Osteocyte (in vitro differentiated cells): ENCODE measurements around the gene CDK19. TPM values are rescaled to one million over a fixed set of nuclear protein-coding genes. Genes with fewer than 3 reads are reported as not detected.
"Not testable (repeated sequence)": the region's sequence is repeated elsewhere in the genome, so short reads cannot be mapped to it uniquely, and the experiment has no call there.

Source experiments
- DNase-seq: peaks from one replicate; pipeline ENCODE4 v3.0.0; 2021; ENCODE audit warnings: mixed read lengths; ENCODE audit not compliant: unreplicated experiment; ENCODE audit errors: extremely low spot score
- H3K27ac Mint-ChIP-seq: one replicate; pipeline ENCODE4 v1.8.0; 2021; ENCODE audit warnings: mild to moderate bottlenecking, mixed read lengths; ENCODE audit not compliant: unreplicated experiment
- H3K27me3 Mint-ChIP-seq: one replicate; pipeline ENCODE4 v1.8.0; 2021; ENCODE audit warnings: mixed read lengths; ENCODE audit not compliant: unreplicated experiment
- H3K36me3 Mint-ChIP-seq: one replicate; pipeline ENCODE4 v1.8.0; 2021; ENCODE audit warnings: mixed read lengths; ENCODE audit not compliant: unreplicated experiment
- H3K4me1 Mint-ChIP-seq: one replicate; pipeline ENCODE4 v1.8.0; 2021; ENCODE audit warnings: mixed read lengths; ENCODE audit not compliant: unreplicated experiment
- H3K4me3 Mint-ChIP-seq: one replicate; pipeline ENCODE4 v1.8.0; 2021; ENCODE audit warnings: mild to moderate bottlenecking, moderate library complexity, mixed read lengths; ENCODE audit not compliant: unreplicated experiment
- H3K9me3 Mint-ChIP-seq: one replicate; pipeline ENCODE4 v1.8.0; 2021; ENCODE audit warnings: mixed read lengths; ENCODE audit not compliant: unreplicated experiment
- total RNA-seq: library from RNA; stranded (reverse); gene quantifications from 2 replicates; pipeline ENCODE4 v1.2.1, GENCODE V29; 2021
- TF ChIP-seq, protein P1 (sequence below): fragments of 200-600 bp; sonication (generic); IDR thresholded peaks from 2 replicates; pipeline ENCODE4 v1.5.0; 2021; ENCODE audit warnings: antibody characterized with exemption, mild to moderate bottlenecking, moderate library complexity

Gene CDK19
- total RNA-seq, 1 donor from 2014 or later, result 32.4 TPM

GRCh38 chr6:110761371-110761770 is 53.9 kb downstream of the CDK19 start:
- H3K4me3 Mint-ChIP-seq, result no peak overlapping the region
- H3K4me1 Mint-ChIP-seq, result no peaks in the 10 kb centered on the region
- no peaks in the 10 kb centered on the region for H3K27me3 Mint-ChIP-seq
- peaks cover 8% of the 10 kb centered on the region for H3K36me3 Mint-ChIP-seq
- TF ChIP-seq, protein P1, sequence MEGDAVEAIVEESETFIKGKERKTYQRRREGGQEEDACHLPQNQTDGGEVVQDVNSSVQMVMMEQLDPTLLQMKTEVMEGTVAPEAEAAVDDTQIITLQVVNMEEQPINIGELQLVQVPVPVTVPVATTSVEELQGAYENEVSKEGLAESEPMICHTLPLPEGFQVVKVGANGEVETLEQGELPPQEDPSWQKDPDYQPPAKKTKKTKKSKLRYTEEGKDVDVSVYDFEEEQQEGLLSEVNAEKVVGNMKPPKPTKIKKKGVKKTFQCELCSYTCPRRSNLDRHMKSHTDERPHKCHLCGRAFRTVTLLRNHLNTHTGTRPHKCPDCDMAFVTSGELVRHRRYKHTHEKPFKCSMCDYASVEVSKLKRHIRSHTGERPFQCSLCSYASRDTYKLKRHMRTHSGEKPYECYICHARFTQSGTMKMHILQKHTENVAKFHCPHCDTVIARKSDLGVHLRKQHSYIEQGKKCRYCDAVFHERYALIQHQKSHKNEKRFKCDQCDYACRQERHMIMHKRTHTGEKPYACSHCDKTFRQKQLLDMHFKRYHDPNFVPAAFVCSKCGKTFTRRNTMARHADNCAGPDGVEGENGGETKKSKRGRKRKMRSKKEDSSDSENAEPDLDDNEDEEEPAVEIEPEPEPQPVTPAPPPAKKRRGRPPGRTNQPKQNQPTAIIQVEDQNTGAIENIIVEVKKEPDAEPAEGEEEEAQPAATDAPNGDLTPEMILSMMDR, result no peak
- H3K9me3 Mint-ChIP-seq, result no peaks in the 10 kb centered on the region
- no peak overlapping the region for H3K27ac Mint-ChIP-seq
- DNase-seq, result no peak

DNA sequence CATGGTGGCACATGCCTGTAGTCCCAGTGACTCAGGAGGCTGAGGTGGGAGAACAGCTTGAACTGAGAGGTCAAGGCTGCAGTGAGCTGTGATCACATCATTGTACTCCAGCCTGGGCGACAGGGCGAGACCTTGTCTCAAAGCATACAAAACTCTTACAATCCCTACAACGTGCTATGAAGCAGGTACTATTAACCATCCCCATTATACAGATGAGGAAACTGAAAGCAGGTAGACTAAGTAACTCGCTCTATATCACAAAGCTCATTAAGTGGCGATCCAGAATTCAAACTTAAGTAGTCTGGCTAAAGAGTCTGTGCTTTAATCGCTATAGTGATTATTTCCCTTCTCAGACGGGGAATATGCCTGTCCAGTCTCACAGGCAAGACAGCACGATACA is 54.7 kb downstream of the CDK19 start:
- peaks cover under 1% of the 10 kb centered on the region for H3K4me1 Mint-ChIP-seq
- H3K9me3 Mint-ChIP-seq, result no peaks in the 10 kb centered on the region
- H3K36me3 Mint-ChIP-seq, result peaks cover 8% of the 10 kb centered on the region
- no peak overlapping the region for H3K4me3 Mint-ChIP-seq
- no peaks in the 10 kb centered on the region for H3K27me3 Mint-ChIP-seq
- H3K27ac Mint-ChIP-seq, result no peak overlapping the region
- no peak for DNase-seq
- TF ChIP-seq, protein P1, result no peak

DNA sequence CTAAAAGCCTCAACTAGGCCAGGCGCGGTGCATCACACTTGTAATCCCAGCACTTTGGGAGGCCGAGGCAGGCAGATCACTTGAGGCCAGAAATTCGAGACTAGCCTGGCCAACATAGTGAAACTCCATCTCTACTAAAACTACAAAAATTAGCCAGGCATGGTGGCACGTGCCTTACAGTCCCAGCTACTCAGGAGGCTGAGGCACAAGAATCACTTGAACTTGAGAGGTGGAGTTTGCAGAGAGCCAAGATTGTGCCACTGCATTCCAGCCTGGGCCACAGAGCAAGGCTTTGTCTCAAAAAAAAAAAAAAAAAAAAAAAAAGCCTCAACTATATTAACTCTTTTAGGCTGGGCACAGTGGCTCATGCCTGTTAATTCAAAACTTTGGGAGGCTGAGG is 55.2 kb downstream of the CDK19 start:
- not testable (repeated sequence) for H3K27me3 Mint-ChIP-seq, H3K4me3 Mint-ChIP-seq, H3K9me3 Mint-ChIP-seq, H3K4me1 Mint-ChIP-seq, H3K36me3 Mint-ChIP-seq, H3K27ac Mint-ChIP-seq, DNase-seq

- Mint-ChIP-seq H3K4me3 (no peak overlapping the region), H3K36me3 (no peaks in the 10 kb centered on the region), H3K27me3 (no peaks in the 10 kb centered on the region), H3K4me1 (peaks cover 5% of the 10 kb centered on the region), H3K27ac (no peak overlapping the region), H3K9me3 (no peaks in the 10 kb centered on the region)
- no peak for DNase-seq
- TF ChIP-seq, protein P1, result no peak
Measured at GRCh38 chr6:110757926-110758325, 57.3 kb downstream of the CDK19 start.

- no peak overlapping the region for H3K4me3 Mint-ChIP-seq
- peaks cover 7% of the 10 kb centered on the region for H3K4me1 Mint-ChIP-seq
- TF ChIP-seq, protein P1, result no peak
- H3K27me3 Mint-ChIP-seq, result no peaks in the 10 kb centered on the region
- no peak for DNase-seq
- no peaks in the 10 kb centered on the region for H3K9me3 Mint-ChIP-seq
- no peak overlapping the region for H3K27ac Mint-ChIP-seq
- H3K36me3 Mint-ChIP-seq, result no peaks in the 10 kb centered on the region
Measured at GRCh38 chr6:110756817-110757216, 58.5 kb downstream of the CDK19 start.

DNA sequence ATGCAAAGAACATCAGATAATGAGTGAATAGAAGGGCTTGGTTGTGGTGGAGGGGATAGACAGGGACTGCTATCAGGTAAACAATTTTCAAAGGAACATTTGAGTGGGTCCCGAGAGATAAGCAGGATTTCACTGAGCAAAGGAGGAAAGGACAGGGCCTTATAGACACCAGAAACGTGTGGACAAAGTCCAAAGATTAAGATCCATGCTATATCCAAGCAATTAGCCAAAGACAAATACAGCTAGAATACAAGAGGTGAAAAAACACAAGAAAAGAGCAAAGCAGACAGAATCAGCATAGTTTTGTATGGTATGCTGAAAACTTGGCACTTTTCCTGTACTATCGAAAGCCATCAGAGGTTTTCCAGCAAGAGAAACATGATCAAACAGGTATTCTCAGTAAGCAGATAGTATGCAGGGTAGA is 59.8 kb downstream of the CDK19 start:
- no peaks in the 10 kb centered on the region for H3K9me3 Mint-ChIP-seq
- no peak overlapping the region for H3K27ac Mint-ChIP-seq
- H3K4me3 Mint-ChIP-seq, result no peak overlapping the region
- TF ChIP-seq, protein P1, result no peak
- no peaks in the 10 kb centered on the region for H3K36me3 Mint-ChIP-seq
- DNase-seq, result no peak
- no peaks in the 10 kb centered on the region for H3K27me3 Mint-ChIP-seq
- H3K4me1 Mint-ChIP-seq, result peaks cover 9% of the 10 kb centered on the region

DNA sequence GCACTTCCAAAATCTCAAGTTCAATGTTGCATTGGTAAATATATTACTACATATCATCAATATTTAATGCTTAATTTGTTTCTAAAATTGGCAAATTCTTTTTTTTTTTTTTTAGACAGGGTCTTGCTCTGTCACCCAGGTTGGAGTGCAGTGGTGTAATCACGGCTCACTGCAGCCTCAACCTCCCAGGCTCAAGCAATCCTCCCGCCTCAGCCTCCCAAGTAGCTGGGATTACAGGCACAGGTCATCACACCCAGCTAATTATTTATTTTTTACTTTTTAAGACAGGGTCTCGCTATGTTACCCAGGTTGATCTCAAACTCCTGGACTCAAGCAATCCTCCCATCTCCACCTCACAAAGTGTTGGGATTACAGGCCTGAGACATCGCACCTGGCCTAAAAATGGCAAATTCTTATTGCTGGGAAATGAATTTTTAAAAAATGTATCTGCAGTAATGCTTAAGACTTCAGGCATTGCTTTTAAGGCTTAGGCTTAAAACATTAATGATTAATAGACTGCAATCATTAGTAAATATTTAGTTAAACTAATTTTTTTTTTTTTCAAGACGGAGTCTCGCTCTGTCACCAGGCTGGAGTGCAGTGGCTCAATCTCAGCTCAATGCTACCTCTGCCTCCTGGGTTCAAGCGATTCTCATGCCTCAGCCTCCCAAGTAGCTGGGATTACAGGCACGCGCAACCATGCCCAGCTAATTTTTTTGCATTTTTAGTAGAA is 61.2 kb downstream of the CDK19 start:
- H3K4me1 Mint-ChIP-seq, result peaks cover 10% of the 10 kb centered on the region

More for the DNA sequence above, 61.2 kb downstream of the CDK19 start:
- not testable (repeated sequence) for H3K9me3 Mint-ChIP-seq, DNase-seq, H3K27me3 Mint-ChIP-seq, H3K36me3 Mint-ChIP-seq, H3K4me3 Mint-ChIP-seq, H3K27ac Mint-ChIP-seq
